Astrocyte of the cerebellum (primary cell): Measurements from ENCODE around the gene PPP2R5C.

ENCODE experiments used
- DNase-seq: peaks from one replicate; pipeline ENCODE4 v3.0.0-alpha.2; 2011; ENCODE audit warnings: low read depth
- H3K4me3 ChIP-seq: 2 replicates; pipeline ENCODE4 v1.5.1; 2011; ENCODE audit warnings: mild to moderate bottlenecking, low read depth, low read length, moderate library complexity
- CTCF ChIP-seq: IDR thresholded peaks from 2 replicates; pipeline ENCODE4 v1.5.1; 2012; ENCODE audit warnings: low read length, low read depth, moderate library complexity, mild to moderate bottlenecking; ENCODE audit errors: missing control alignments
- in situ Hi-C: cut with HindIII; loops from 2 replicates; pipeline ENCODE4 v1.10.0; 2017; ENCODE audit warnings: low sequenced_read_pairs

The PPP2R5C gene

GRCh38 chr14:101859958-101860357, 98.4 kb downstream of the PPP2R5C start:
- in situ Hi-C loops: loop anchor here (5.0 kb wide), 1 partner anchor 48 kb away; no protein-coding TSS in a partner anchor
- TF ChIP-seq CTCF: no peak
- DNase-seq: no peak
- H3K4me3 ChIP-seq: no peak overlapping the region

GRCh38 chr14:101861464-101861863, 100.0 kb downstream of the PPP2R5C start:
- in situ Hi-C loops: no loop called here
- H3K4me3 ChIP-seq: no peak overlapping the region
- TF ChIP-seq CTCF: no peak
- no peak for DNase-seq

DNA sequence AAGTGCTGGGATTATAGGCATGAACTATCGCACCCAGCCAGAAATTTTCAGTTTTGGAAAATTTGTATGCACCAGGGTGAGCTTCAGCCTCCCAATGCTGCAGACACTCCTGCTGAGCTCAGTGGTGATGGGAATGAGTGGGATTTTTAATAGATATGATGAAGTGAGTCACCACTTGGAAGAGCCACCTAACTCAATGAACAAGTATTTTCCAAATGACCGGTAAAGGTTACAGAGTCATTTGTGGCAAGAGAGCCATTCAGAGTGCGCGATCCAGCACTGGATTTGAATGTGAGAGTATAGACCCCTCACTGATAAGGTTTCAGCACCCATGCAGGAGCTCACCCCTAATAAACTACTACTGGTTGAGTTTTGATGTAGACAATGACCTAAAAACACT, 100.7 kb downstream of the PPP2R5C start:
- peak; percentile 35 for DNase-seq
- in situ Hi-C loops: no loop called here
- no peak for TF ChIP-seq CTCF
- H3K4me3 ChIP-seq: no peak overlapping the region

DNA sequence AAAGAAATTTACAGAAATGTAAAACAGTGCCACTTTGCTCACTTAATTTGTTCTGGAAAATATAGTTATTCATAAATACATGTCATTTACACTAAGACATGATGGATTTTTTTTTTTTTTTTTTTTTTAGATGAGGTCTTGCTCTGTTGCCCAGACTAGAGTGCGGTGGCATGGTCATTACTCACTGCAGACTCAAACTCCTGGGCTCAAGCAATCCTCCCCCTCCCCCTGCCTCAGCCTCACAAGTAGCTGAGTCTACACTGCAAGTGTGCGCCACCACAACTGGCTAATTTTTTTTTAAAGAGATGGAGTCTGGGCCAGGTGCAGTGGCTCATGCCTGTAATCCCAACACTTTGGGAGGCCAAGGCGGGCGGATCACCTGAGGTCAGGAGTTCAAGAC, 101.2 kb downstream of the PPP2R5C start:
- H3K4me3 ChIP-seq: no peak overlapping the region
- TF ChIP-seq CTCF: no peak
- in situ Hi-C loops: no loop called here
- no peak for DNase-seq

DNA sequence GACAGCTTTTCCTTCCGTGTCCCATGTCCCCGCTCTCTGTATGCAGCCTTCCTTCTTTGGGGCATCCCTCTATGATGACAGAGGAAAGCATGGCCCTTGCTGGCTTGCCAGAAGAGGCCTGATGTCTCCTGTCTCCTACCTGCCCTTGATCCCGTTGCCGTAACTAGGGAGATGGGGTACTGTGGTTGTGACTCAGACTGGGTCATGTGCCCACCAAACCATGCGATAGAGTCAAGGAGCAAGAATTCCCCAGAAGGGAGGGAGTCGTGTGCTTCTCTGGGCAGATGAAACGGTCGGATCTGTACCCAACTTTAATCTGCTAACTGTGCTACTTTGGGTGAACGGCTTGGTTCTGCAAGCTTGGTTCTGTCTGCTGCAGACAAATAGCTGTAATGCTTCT, 103.8 kb downstream of the PPP2R5C start:
- TF ChIP-seq CTCF: no peak
- H3K4me3 ChIP-seq: no peak overlapping the region
- in situ Hi-C loops: no loop called here
- DNase-seq: no peak

DNA sequence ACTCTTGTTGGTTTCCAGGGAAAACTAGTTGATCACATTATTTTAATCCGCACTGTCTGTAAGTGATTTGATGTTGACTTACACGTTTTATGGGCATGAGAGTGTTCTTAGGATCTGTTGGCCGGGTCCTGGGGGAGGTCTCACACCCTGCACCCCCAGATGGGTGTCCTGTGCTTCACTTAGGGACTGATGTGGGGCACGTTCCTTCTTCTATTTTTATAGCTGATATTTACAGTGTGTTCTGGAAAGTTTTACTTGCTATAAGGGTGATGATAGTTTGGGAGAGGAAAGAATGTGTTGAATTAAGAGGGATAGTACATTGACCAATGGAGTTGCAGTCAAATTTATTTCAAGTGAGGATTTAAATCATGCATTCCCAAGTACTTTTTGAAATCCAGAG, 106.3 kb downstream of the PPP2R5C start:
- TF ChIP-seq CTCF: no peak
- in situ Hi-C loops: no loop called here
- no peak for DNase-seq
- H3K4me3 ChIP-seq: no peak overlapping the region

DNA sequence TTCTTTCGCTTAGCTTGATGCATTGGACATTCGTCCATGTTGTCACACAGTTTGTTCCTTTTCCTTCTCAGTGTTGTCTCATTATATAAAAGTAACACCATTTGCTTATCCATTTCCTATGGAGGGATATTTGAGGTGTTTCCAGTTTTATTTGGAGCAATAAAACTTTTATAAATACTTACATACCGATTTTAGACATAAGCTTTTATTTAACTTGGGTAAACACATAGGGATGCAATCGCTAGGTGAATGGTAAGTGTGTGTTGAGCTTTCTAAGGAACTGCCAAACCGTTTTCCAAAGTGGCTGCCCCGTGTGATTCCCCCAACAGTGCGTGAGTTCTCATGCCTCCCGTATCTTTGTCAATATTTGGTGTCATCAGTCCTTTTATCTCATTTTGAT, 107.7 kb downstream of the PPP2R5C start:
- no peak for DNase-seq
- in situ Hi-C loops: no loop called here
- H3K4me3 ChIP-seq: no peak overlapping the region
- no peak for TF ChIP-seq CTCF
